Activated T-helper 9 cell treated with anti-CD3 and anti-CD28 coated beads, Interleukin-2, amount 50 U/mL, for 16 hours (primary cell): ENCODE data around the gene ANAPC10.
"Not testable (repeated sequence)": the region's sequence is repeated elsewhere in the genome, so short reads cannot be mapped to it uniquely, and the experiment has no call there.

ENCODE experiments used
- DNase-seq: peaks from one replicate; pipeline ENCODE4 v3.0.0-alpha.2; 2020; ENCODE audit warnings: low read depth

The ANAPC10 gene

GRCh38 chr4:145003675-145004074, 94.3 kb downstream of the ANAPC10 start:
- no peak for DNase-seq

DNA sequence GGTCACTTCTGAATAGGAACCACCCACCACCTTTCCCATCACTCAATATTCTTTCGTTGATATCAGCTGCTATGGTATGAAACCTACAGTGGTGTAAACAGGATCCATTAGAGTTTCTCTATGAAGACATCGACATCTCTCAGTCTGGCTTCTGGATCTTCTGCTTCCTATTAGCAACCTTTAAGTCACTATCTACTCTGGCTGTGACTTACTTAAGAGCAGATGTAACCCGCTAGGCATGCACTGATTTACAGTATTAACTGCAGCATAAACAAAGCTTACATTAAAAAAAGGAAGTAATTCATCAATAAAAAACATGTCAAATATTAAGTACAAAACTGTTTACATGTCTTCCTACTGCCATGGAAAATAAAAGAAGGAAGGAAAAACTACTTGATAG, 96.4 kb downstream of the ANAPC10 start:
- DNase-seq: no peak

DNA sequence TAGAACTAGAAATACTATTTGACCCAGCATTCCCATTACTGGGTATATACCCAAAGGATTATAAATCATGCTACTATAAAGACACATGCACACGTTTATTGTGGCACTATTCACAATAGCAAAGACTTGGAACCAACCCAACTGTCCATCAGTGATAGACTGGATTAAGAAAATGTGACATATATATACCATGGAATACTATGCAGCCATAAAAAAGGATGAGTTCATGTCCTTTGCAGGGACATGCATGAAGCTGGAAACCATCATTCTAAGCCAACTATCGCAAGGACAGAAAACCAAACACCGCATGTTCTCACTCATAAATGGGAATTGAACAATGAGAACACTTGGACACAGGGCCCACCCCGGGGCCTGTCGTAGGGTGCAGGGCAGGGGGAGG, 97.3 kb downstream of the ANAPC10 start:
- not testable (repeated sequence) for DNase-seq

GRCh38 chr4:144989306-144989705, 108.7 kb downstream of the ANAPC10 start:
- no peak for DNase-seq

DNA sequence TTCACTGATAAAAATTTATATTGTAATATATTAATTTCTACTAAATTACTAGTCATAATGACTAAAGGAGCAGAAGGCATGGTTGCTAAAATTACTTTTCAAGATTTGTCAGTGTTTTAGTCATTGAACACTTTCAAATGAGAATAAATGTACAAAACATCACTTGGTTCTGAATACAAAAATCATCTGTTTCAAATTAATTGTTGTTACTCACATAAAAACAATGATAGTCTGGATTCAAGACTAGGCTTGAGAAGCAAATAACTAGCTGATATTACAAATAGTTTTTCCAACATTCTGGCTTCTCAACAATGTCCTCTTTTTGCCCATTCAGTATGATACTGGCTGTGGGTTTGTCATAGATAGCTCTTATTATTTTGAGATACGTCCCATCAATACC, 112.5 kb downstream of the ANAPC10 start:
- no peak for DNase-seq

- DNase-seq: no peak
Measured at GRCh38 chr4:144985014-144985413, 113.0 kb downstream of the ANAPC10 start.

- DNase-seq: no peak
Measured at GRCh38 chr4:144984241-144984640, 113.8 kb downstream of the ANAPC10 start.

DNA sequence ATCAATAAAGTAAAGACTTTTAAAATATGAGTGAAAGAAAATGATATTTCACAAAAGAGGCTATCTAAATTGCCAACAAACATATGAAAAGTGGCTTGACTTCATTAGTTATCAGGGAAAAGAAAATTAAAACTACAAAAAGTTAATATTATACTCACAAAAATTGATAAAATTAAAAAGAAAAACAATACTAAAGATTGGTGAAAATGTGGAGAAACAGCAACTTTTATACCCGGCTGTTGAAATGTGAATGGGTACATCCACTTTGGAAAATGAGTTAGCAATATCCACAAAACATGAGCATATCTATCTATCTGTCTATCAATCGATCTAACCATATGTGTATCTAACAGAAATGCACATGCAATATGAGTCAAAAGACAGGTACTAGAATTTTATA, 122.3 kb downstream of the ANAPC10 start:
- no peak for DNase-seq

GRCh38 chr4:144970597-144970996, 127.4 kb downstream of the ANAPC10 start:
- DNase-seq: no peak

DNA sequence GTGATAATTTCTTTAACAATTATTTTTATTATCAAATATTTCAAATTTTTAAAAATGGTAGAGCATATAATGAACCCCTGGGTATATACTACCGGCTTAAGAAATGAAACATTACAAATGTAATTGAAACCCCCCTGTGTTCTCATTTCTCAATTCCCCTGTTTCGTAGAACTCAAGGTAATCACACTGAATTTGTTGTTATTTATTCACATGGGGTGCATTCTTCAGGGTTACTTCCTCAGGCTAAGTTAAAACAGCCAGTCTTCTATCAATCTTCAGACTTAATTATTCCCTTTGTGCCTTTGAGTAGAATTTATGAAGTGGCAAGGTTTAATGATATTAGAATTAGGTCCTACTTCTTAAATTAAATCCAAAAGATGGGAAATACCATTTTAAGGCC, 128.2 kb downstream of the ANAPC10 start:
- DNase-seq: no peak

DNA sequence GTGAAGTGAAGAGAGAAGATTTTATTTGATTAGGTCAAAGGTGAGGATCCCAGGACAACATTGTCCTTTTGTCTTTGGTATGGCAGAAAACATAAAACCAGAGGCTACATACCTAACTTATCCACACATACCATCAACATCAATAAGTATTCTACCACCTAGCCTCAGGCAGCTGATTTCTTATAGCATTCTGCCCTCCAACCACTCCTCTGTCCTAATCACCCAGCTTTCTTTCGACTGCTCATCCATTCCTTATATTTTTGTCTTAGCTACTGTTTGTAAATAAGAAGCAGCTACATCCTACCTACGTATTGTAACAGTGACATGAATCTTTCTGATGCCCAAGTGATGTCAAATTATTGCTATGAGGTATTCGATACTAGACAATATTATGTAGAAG, 129.4 kb downstream of the ANAPC10 start:
- no peak for DNase-seq

- no peak for DNase-seq
Measured at GRCh38 chr4:144967161-144967560, 130.8 kb downstream of the ANAPC10 start.

DNA sequence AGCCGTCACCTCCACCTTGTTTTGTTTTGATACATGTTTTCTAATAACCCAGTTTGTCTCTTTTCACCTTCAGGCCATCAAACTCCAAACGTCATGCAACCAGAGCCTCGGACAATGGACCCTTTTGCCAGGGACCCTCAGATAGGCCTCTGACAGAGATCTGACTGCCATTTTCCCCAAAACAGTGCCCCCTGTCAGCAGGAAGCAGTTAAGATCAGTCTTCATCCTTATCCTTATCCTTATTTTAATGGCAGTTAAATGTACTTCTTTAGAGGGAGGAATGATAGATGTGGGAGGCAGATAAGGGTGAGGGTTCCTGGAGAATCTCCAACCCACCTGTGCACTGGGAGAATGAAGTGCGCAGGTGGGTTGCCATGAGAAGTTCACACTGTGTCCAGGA, 135.7 kb downstream of the ANAPC10 start:
- no peak for DNase-seq

DNA sequence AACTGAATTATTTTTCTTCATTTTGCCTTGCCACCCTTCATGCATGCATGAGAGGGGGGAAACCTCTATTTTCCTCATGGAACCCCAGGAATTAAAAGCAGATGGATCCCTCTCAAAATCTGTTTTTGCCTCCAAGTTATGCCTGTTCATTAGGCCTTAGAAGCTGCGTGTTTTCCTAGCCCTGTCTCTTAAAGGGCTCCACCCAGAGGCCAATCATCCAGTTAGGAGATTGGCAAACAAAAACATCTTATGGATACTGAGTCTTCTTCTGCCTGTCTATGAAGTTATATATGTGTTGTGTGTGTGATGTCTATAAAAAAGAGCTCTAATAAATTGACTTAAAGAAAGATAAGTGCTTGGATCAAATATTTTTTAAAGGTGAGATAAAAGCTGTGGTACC, 142.9 kb downstream of the ANAPC10 start:
- DNase-seq: no peak

- no peak for DNase-seq
Measured at GRCh38 chr4:144954230-144954629, 143.8 kb downstream of the ANAPC10 start.

DNA sequence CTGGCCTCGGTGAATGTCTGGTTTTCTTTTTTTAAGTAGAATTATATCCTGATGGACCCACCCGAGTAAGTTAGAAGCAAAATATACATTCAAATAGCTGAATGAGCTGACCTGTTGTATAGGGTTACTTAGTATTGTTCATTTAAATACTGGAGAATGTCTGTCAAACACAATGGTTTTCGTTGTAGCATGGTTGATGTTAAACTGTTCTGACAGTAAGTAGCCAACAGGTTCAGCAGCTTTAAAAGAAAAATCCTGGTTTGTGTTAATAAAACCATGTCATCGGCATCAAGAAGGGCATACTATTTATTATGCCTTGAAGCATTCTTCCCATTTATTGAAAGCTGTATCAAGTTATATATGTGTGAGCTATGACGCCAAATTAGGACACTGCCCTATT, 149.6 kb downstream of the ANAPC10 start:
- no peak for DNase-seq

GRCh38 chr4:144948009-144948408, 150.0 kb downstream of the ANAPC10 start:
- no peak for DNase-seq
